Sigmoid colon (tissue), 3 donors: Measurements from ENCODE around the gene GALNT10.

Experiments
- CTCF ChIP-seq, 4 experiments: fragments of 450-650 bp in 3 of 4; fragments of 200-600 bp in 1 of 4; IDR thresholded peaks; one replicate each; pipeline ENCODE4 v1.5.1; 2016 to 2019; ENCODE audit warnings: antibody characterized with exemption in 4 of 4, mild to moderate bottlenecking in 3 of 4, moderate library complexity in 2 of 4
- POLR2A ChIP-seq, 2 donors: fragments of 450-650 bp; IDR thresholded peaks; one replicate each; pipeline ENCODE4 v1.6.1; 2016; ENCODE audit warnings: antibody characterized with exemption in 2 of 2, mild to moderate bottlenecking in 2 of 2, moderate library complexity in 2 of 2

GRCh38 chr5:154303133-154303532 lies 112.6 kb downstream of the GALNT10 start:
- TF ChIP-seq CTCF (IDR thresholded peaks at IDR 0.05) (no peak), POLR2A (IDR thresholded peaks at IDR 0.05) (no peak)
